ENCODE results near the gene NUP210.

Gene NUP210

GRCh38 chr3:13345284-13345683 is 74.8 kb downstream of the NUP210 start:
- DNase-seq (ENCODE audit: low read depth in 1 of 2, low spot score in 1 of 2) = no peak
- in situ Hi-C loops (cut with HindIII; ENCODE audit: low pct_unique_long_range_greater_than_20kb, low sequenced_read_pairs) = no loop called here
- TF ChIP-seq JUND (IDR thresholded peaks at IDR 0.05; ENCODE audit: low read depth) = no peak

- in situ Hi-C loops (cut with HindIII; ENCODE audit: low pct_unique_long_range_greater_than_20kb, low sequenced_read_pairs) = no loop called here
- no peak for TF ChIP-seq JUND (IDR thresholded peaks at IDR 0.05; ENCODE audit: low read depth)
- DNase-seq (ENCODE audit: low read depth in 1 of 2, low spot score in 1 of 2) = no peak
These were observed 75.5 kb downstream of the NUP210 start for GRCh38 chr3:13344663-13345062.

DNA sequence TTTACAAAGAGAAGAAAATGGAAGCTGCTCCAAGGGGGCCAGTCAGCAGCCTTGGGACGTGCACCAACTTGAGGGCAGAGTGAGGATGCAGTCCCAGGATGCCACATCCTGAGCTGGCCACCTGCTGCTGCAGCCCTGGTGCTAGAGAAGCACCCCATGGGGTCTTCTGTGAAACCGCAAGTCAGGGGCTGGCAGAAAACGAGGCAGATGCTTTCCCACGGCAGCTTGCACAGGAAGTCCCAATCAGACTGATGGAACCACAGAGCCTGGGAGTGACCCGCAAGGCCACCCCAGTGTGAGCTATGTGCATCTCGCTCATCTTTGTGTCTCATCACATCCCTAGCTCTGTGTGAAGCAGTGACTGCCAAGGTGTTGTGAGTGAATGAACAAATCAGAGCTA is 76.5 kb downstream of the NUP210 start:
- in situ Hi-C loops (cut with HindIII; ENCODE audit: low pct_unique_long_range_greater_than_20kb, low sequenced_read_pairs) = no loop called here
- no peak for TF ChIP-seq JUND (IDR thresholded peaks at IDR 0.05; ENCODE audit: low read depth)
- DNase-seq (ENCODE audit: low read depth in 1 of 2, low spot score in 1 of 2) = no peak

DNA sequence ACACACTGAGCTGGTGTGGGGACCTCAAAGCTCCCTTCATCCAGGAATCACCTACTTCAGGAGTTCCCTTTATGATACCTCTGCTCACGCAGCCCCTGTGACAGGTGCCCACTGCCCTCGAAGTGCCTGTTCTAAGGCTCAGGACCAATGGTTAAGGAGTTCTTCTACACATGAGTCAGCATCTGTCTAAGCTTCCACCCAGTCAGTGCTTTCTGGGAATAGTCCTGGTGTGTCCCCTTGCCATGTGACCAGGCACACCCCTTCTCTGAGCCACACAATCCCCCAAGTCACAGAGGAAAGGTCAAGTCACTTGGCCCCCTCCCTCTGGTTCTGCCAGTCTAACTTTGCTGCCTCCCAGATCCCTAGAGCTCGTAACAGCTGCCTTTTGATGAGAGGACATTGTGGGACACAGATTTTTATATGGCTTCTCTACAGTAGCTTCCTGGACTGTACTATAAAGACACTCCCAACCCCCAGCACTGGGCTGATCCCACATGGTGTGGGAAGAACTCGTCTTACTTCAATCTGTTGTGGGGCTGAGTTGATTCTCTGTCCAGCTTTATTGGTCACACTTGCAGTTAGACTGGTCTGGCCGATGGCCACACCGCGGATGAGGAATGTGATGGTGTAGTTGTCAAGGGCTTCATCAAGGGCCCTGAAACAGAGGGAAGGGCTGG is 78.8 kb downstream of the NUP210 start:
- no peak for TF ChIP-seq JUND (IDR thresholded peaks at IDR 0.05; ENCODE audit: low read depth)
- DNase-seq (ENCODE audit: low read depth in 1 of 2, low spot score in 1 of 2) = no peak
- in situ Hi-C loops (cut with HindIII; ENCODE audit: low pct_unique_long_range_greater_than_20kb, low sequenced_read_pairs) = no loop called here

DNA sequence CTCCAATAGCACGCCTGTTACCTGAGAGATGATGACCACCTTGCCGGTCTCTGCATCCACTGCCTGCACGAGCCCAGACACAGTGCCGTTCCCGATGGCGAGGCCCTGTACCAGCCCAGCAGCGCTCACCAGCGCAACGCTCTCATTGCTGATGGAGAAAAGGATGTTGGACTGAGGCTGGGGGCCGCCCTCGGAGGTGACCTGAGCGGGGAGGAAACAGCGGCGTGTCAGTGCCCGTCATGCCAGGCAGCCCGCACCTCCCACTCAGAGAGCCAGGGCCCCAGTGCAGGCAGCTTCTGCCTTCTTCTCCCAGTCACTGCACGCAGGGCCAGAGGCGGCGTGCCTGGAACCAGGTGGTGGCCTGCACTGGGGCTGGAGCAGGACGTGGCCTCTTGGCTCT is 80.3 kb downstream of the NUP210 start:
- in situ Hi-C loops (cut with HindIII; ENCODE audit: low pct_unique_long_range_greater_than_20kb, low sequenced_read_pairs) = no loop called here
- DNase-seq (ENCODE audit: low read depth in 1 of 2, low spot score in 1 of 2) = no peak
- TF ChIP-seq JUND (IDR thresholded peaks at IDR 0.05; ENCODE audit: low read depth) = no peak

DNA sequence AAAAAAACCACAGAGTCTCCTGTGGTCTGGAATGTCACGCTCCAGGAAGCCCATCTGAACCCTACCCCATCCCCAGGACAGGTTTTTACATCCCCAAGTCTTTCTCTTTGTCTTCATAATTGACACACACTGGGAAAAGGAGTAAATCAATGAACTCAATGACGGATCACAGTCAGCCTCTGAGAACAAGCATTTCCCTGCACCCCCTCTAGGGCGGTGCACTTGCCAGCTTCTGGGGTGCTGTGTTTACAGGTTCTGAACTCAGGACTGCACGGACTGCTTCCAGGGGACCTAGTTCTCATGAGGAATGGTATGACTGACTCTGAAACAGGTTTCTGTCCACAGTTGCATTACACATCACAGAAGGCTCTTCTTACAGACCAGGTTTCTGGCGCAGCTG is 81.1 kb downstream of the NUP210 start:
- DNase-seq (ENCODE audit: low read depth in 1 of 2, low spot score in 1 of 2) = no peak
- TF ChIP-seq JUND (IDR thresholded peaks at IDR 0.05; ENCODE audit: low read depth) = no peak
- in situ Hi-C loops (cut with HindIII; ENCODE audit: low pct_unique_long_range_greater_than_20kb, low sequenced_read_pairs) = no loop called here

DNA sequence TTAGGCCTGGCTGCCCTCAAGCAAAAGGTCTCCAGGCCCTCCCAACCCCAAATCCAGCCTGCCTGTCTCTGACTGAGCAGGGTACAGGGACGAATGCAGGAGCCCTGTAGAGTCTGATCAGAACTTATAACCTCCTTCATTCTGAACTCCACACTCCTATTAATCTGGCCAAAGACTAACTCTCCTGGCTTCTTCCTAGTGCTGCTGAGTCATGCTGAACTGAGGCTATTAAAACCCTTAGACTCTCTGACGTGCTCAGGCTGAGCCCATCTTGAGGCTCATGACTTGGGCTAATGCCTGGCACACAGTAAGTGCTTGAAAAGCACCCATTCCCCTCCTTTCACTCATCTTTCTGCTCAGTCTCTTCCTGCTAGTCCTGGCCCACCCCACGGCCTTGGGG is 81.9 kb downstream of the NUP210 start:
- no peak for TF ChIP-seq JUND (IDR thresholded peaks at IDR 0.05; ENCODE audit: low read depth)
- no peak for DNase-seq (ENCODE audit: low read depth in 1 of 2, low spot score in 1 of 2)
- in situ Hi-C loops (cut with HindIII; ENCODE audit: low pct_unique_long_range_greater_than_20kb, low sequenced_read_pairs) = no loop called here

GRCh38 chr3:13336592-13336991 is 83.5 kb downstream of the NUP210 start:
- in situ Hi-C loops (cut with HindIII; ENCODE audit: low pct_unique_long_range_greater_than_20kb, low sequenced_read_pairs) = no loop called here
- no peak for DNase-seq (ENCODE audit: low read depth in 1 of 2, low spot score in 1 of 2)
- TF ChIP-seq JUND (IDR thresholded peaks at IDR 0.05; ENCODE audit: low read depth) = no peak

- no peak for DNase-seq (ENCODE audit: low read depth in 1 of 2, low spot score in 1 of 2)
- in situ Hi-C loops (cut with HindIII; ENCODE audit: low pct_unique_long_range_greater_than_20kb, low sequenced_read_pairs) = no loop called here
- no peak for TF ChIP-seq JUND (IDR thresholded peaks at IDR 0.05; ENCODE audit: low read depth)
These were observed 84.6 kb downstream of the NUP210 start for GRCh38 chr3:13335503-13335902.

- no peak for TF ChIP-seq JUND (IDR thresholded peaks at IDR 0.05; ENCODE audit: low read depth)
- no peak for DNase-seq (ENCODE audit: low read depth in 1 of 2, low spot score in 1 of 2)
- in situ Hi-C loops (cut with HindIII; ENCODE audit: low pct_unique_long_range_greater_than_20kb, low sequenced_read_pairs) = no loop called here
These were observed 85.1 kb downstream of the NUP210 start for GRCh38 chr3:13335059-13335458.

DNA sequence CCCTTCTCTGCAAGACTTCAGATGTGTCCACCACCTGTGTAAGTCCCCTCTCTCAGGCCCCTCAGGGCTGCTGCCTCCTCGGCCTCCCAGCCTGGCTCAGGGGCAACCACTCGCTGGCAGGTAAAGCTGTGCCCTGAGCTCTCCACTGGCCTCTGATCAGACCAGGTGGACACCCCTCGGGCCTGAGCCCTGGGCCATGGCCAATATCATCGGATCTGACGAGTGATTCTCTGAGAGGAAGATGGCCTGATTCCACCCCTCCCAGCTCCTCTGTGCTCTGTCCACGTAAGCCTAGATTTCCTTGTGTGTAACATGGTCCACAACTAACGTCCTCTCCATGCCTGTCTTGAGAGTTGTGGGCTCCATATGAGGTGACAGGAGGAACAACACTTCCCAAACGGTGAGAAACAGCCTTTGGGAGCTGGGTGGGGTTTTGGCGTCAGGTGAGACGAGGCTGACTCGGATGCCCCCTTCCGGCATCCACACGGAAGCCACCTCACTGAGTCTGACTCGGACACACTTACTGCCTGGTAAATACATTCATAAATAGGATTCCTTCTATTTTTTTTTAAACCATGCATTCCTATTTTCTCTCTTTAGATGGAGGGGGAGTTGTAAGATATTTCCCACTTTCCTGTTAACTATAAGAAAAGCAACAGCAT is 86.8 kb downstream of the NUP210 start:
- DNase-seq (ENCODE audit: low read depth in 1 of 2, low spot score in 1 of 2) = no peak
- in situ Hi-C loops (cut with HindIII; ENCODE audit: low pct_unique_long_range_greater_than_20kb, low sequenced_read_pairs) = no loop called here
- no peak for TF ChIP-seq JUND (IDR thresholded peaks at IDR 0.05; ENCODE audit: low read depth)

GRCh38 chr3:13332740-13333139 is 87.4 kb downstream of the NUP210 start:
- no peak for TF ChIP-seq JUND (IDR thresholded peaks at IDR 0.05; ENCODE audit: low read depth)
- DNase-seq (ENCODE audit: low read depth in 1 of 2, low spot score in 1 of 2) = no peak
- in situ Hi-C loops (cut with HindIII; ENCODE audit: low pct_unique_long_range_greater_than_20kb, low sequenced_read_pairs) = no loop called here

DNA sequence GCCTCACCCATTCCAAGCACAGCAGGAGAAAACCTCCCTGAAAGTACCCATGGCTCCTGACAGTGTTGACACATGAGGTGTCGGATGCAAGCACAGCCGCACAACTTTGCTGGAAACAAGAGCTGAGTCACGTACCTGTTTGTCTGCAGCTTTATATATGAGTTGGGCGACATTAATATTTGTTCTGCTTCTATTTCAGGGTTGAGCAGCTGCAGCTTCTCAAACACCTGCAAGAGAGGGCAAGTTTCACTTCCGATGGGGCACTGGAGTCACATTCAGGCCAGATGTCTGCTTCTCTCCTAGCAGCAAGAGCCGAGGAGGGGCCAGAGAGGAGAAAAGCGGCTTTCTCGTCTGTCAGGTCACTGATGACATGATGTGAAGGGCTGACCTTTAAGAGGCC is 88.0 kb downstream of the NUP210 start:
- no peak for TF ChIP-seq JUND (IDR thresholded peaks at IDR 0.05; ENCODE audit: low read depth)
- no peak for DNase-seq (ENCODE audit: low read depth in 1 of 2, low spot score in 1 of 2)
- in situ Hi-C loops (cut with HindIII; ENCODE audit: low pct_unique_long_range_greater_than_20kb, low sequenced_read_pairs) = no loop called here

DNA sequence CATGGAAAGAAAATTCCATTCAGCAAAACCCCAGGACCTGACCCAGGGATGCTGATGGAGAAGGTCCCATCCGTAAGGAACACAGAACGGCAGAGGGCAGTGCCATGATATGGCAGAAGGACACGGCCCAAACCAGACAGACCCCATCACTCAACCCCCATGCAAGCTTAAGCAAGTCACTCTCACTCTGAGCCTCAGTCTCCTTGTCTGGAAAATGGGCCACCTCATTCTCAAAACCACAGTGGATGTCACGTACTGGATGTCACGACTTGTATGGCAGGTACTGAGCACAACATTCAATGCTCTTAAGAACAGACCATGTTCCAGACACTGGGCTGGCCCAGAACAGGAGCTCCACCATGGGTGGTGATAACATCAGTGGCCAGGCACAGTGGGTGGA is 90.4 kb downstream of the NUP210 start:
- no peak for TF ChIP-seq JUND (IDR thresholded peaks at IDR 0.05; ENCODE audit: low read depth)
- in situ Hi-C loops (cut with HindIII; ENCODE audit: low pct_unique_long_range_greater_than_20kb, low sequenced_read_pairs) = no loop called here
- no peak for DNase-seq (ENCODE audit: low read depth in 1 of 2, low spot score in 1 of 2)
